ENCODE measurements around the gene PLCB2. TPM values are rescaled to one million over a fixed set of nuclear protein-coding genes. Genes with fewer than 3 reads are reported as not detected.
A peak's percentile ranks its signal among the peaks of the same experiment; 100 is the strongest.

Gene PLCB2
- total RNA-seq, 1 experiment from 2014 or later, result 0.84 TPM

- H3K36me3 Mint-ChIP-seq (ENCODE audit: insufficient read depth, unreplicated experiment), result peaks cover 20% of the 10 kb centered on the region
- BruUV-seq (replicated peaks), result no TSS peak
- CTCF ChIA-PET, result interaction anchor here (0.7 to 8.8 kb wide), 11 partner anchors 9 to 197 kb away, joined by 3 to 127 read pairs (median 3); no protein-coding TSS in a partner anchor
Measured at GRCh38 chr15:40242213-40242599, 65.5 kb downstream of the PLCB2 start.

GRCh38 chr15:40241269-40242212 lies 66.2 kb downstream of the PLCB2 start:
- peaks cover 37% of the 10 kb centered on the region for H3K4me1 Mint-ChIP-seq (ENCODE audit: insufficient read depth, unreplicated experiment)
- no peaks in the 10 kb centered on the region for H3K9me3 Mint-ChIP-seq (ENCODE audit: unreplicated experiment)
- no peak for DNase-seq (ENCODE audit: unreplicated experiment)
- H3K27me3 Mint-ChIP-seq (ENCODE audit: insufficient read depth, unreplicated experiment), result no peaks in the 10 kb centered on the region
- POLR2A ChIA-PET, result interaction anchor here (0.6 to 4.0 kb wide), 16 partner anchors 8 to 535 kb away, joined by 3 to 42 read pairs (median 4); partner anchors contain the start of gene SRP14
- no peak for TF ChIP-seq CTCF (IDR thresholded peaks at IDR 0.05; ENCODE audit: unreplicated experiment)
- H3K4me3 Mint-ChIP-seq (ENCODE audit: unreplicated experiment), result peak overlapping the region; percentile 73
- peaks cover 20% of the 10 kb centered on the region for H3K36me3 Mint-ChIP-seq (ENCODE audit: insufficient read depth, unreplicated experiment)
- no TSS peak for BruUV-seq (replicated peaks)
- intact Hi-C loops (cut with micrococcal nuclease), result no loop called here
- peak overlapping the region; percentile 67 for H3K27ac Mint-ChIP-seq (ENCODE audit: low read depth, unreplicated experiment)
- CTCF ChIA-PET, result interaction anchor here (0.7 to 8.8 kb wide), 13 partner anchors 11 to 196 kb away, joined by 3 to 127 read pairs (median 3); no protein-coding TSS in a partner anchor

More at GRCh38 chr15:40242213-40242599, 65.5 kb downstream of the PLCB2 start:
- intact Hi-C loops (cut with micrococcal nuclease), result no loop called here
- peaks cover 37% of the 10 kb centered on the region for H3K4me1 Mint-ChIP-seq (ENCODE audit: insufficient read depth, unreplicated experiment)
- POLR2A ChIA-PET, result interaction anchor here (1.3 to 2.7 kb wide), 2 partner anchors 10 to 14 kb away, joined by 5 to 7 read pairs; no protein-coding TSS in a partner anchor
- H3K9me3 Mint-ChIP-seq (ENCODE audit: unreplicated experiment), result no peaks in the 10 kb centered on the region
- H3K27me3 Mint-ChIP-seq (ENCODE audit: insufficient read depth, unreplicated experiment), result no peaks in the 10 kb centered on the region
- H3K27ac Mint-ChIP-seq (ENCODE audit: low read depth, unreplicated experiment), result no peak overlapping the region
- TF ChIP-seq CTCF (IDR thresholded peaks at IDR 0.05; ENCODE audit: unreplicated experiment), result no peak
- H3K4me3 Mint-ChIP-seq (ENCODE audit: unreplicated experiment), result no peak overlapping the region
- no peak for DNase-seq (ENCODE audit: unreplicated experiment)

- Mint-ChIP-seq H3K4me3 (ENCODE audit: unreplicated experiment) (peak overlapping the region; percentile 73), H3K4me1 (ENCODE audit: insufficient read depth, unreplicated experiment) (peaks cover 37% of the 10 kb centered on the region), H3K36me3 (ENCODE audit: insufficient read depth, unreplicated experiment) (peaks cover 12% of the 10 kb centered on the region), H3K27ac (ENCODE audit: low read depth, unreplicated experiment) (peak overlapping the region; percentile 67), H3K27me3 (ENCODE audit: insufficient read depth, unreplicated experiment) (no peaks in the 10 kb centered on the region), H3K9me3 (ENCODE audit: unreplicated experiment) (no peaks in the 10 kb centered on the region)
- CTCF ChIA-PET, result interaction anchor here (0.6 to 8.8 kb wide), 12 partner anchors 9 to 393 kb away, joined by 3 to 127 read pairs (median 3); no protein-coding TSS in a partner anchor
- no peak for TF ChIP-seq CTCF (IDR thresholded peaks at IDR 0.05; ENCODE audit: unreplicated experiment)
- intact Hi-C loops (cut with micrococcal nuclease), result loop anchor here (1.0 kb wide), 1 partner anchor 34 kb away; no protein-coding TSS in a partner anchor
- POLR2A ChIA-PET, result interaction anchor here (0.5 to 4.0 kb wide), 19 partner anchors 9 to 536 kb away, joined by 3 to 42 read pairs (median 4); partner anchors contain the start of gene SRP14
- DNase-seq (ENCODE audit: unreplicated experiment), result peak; percentile 66
- no TSS peak for BruUV-seq (replicated peaks)
Measured at GRCh38 chr15:40240619-40241221, 67.0 kb downstream of the PLCB2 start.

Measured in MCF 10A (cell line).